Memory B cell (primary cell): ENCODE results near the gene DOCK1.

Experiments
- ATAC-seq: fragments of 150-1000 bp; cut with Tn5 transposase; 2 replicates; pipeline ENCODE4 v1.10.0; 2021; ENCODE audit warnings: low read depth, mild to moderate bottlenecking, moderate library complexity
- DNase-seq, 2 donors: peaks; one replicate each; pipeline ENCODE4 v3.0.0; 2022; ENCODE audit warnings: low spot score in 2 of 2
- H3K27ac Mint-ChIP-seq: one replicate; pipeline ENCODE4 v1.8.0; 2022; ENCODE audit warnings: mild to moderate bottlenecking, moderate library complexity, mixed read lengths
- H3K27me3 Mint-ChIP-seq: one replicate; pipeline ENCODE4 v1.8.0; 2022; ENCODE audit warnings: mixed read lengths
- H3K36me3 Mint-ChIP-seq: one replicate; pipeline ENCODE4 v1.8.0; 2022; ENCODE audit warnings: mild to moderate bottlenecking, mixed read lengths
- H3K4me1 Mint-ChIP-seq: one replicate; pipeline ENCODE4 v1.8.0; 2022; ENCODE audit warnings: mixed read lengths
- H3K4me3 Mint-ChIP-seq: one replicate; pipeline ENCODE4 v1.8.0; 2022; ENCODE audit warnings: mild to moderate bottlenecking, moderate library complexity, mixed read lengths
- H3K9me3 Mint-ChIP-seq: one replicate; pipeline ENCODE4 v1.8.0; 2022; ENCODE audit warnings: mixed read lengths

Gene DOCK1

DNA sequence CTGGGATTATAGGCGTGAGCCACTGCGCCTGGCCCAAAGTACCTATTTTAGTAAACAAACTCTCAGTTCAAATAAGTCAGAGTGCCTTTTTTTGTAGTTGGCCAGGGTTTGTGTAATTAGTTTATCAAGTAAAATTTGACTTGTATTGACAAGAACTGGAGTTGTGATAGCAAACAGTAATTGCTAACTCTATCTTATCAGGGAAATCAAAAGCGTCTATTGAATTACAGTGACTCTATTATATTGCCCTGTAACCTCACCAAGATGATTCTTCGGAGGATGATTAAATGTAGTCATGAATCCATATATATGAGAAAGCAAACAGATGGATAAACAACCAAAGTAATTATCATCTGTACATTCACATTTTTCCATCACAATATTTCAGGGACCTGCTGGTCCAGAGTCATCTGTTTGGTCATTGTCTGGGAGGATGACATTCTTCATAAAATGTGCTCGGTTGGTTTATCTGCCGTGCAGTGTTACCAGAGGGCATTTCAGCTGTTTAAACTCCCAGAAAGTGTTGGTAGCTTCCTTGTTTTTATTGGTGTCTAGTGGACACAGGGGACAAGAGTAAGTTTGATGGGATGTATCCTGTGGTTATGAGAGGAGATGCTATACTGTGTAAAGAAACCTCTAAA lies 35.6 kb downstream of the DOCK1 start:
- no peaks in the 10 kb centered on the region for H3K27me3 Mint-ChIP-seq
- ATAC-seq (no peak), DNase-seq (no peak)
- no peak overlapping the region for H3K27ac Mint-ChIP-seq
- H3K9me3 Mint-ChIP-seq, result peaks cover 11% of the 10 kb centered on the region
- no peaks in the 10 kb centered on the region for H3K4me1 Mint-ChIP-seq
- no peaks in the 10 kb centered on the region for H3K36me3 Mint-ChIP-seq
- no peak overlapping the region for H3K4me3 Mint-ChIP-seq

DNA sequence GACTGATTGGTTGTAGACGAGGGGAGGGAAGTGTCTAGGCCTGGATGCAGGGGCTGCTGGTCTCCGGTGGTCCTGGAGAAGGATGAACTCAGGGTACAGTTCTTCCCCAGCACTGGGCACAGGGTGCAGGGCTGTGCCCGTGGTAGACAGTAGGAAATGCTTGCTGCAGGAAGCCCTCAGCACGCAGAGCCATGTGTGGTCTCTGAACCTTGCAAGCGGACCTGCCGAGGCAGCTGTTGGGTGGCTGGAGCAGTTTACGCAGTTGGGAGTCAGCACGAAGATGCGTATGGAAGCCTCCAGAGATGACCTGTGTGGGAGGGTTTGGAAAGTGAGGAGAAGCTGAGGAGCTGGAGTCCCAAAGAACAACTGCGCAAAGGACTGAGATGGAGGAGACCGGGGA lies 39.0 kb downstream of the DOCK1 start:
- Mint-ChIP-seq H3K9me3 (peaks cover 7% of the 10 kb centered on the region), H3K4me3 (no peak overlapping the region), H3K4me1 (no peaks in the 10 kb centered on the region), H3K36me3 (no peaks in the 10 kb centered on the region), H3K27me3 (no peaks in the 10 kb centered on the region), H3K27ac (no peak overlapping the region)
- ATAC-seq (no peak), DNase-seq (no peak)

DNA sequence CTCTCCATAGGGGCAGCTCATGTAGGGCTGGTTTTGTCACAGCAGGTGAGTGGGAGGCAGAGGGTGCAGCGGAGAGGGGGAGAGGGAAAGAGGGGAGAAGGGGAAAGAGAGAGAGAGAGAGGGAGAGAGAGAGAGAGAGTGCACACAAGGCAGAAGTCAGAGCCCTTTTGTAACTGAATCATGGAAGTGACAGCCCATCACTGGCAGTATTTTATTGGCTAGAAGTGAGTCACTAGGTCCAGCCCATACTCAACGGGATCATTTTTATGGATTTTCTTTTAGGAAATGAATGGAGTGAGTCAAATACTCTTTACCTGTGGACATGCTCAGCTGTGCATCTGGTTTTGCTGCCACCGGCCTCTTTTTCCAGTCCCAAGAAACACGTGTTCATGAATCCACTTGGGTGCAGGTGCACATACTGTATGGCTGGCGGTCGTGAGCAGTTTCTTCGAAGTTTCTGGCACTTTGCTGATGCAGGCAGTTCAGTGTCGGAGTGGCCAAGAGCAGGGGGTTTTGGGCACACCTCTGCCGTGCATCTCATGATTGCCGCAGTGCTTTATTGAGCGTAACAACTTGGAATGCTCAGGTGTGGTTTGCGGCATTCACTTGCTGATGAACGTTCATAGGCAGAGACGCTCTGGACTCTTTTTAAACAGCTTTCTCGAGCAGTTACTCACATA lies 40.3 kb downstream of the DOCK1 start:
- no peak for ATAC-seq
- H3K4me3 Mint-ChIP-seq, result no peak overlapping the region
- no peaks in the 10 kb centered on the region for H3K36me3 Mint-ChIP-seq
- no peak overlapping the region for H3K27ac Mint-ChIP-seq
- H3K27me3 Mint-ChIP-seq, result no peaks in the 10 kb centered on the region
- H3K9me3 Mint-ChIP-seq, result peaks cover 7% of the 10 kb centered on the region
- DNase-seq, result no peak
- H3K4me1 Mint-ChIP-seq, result no peaks in the 10 kb centered on the region

DNA sequence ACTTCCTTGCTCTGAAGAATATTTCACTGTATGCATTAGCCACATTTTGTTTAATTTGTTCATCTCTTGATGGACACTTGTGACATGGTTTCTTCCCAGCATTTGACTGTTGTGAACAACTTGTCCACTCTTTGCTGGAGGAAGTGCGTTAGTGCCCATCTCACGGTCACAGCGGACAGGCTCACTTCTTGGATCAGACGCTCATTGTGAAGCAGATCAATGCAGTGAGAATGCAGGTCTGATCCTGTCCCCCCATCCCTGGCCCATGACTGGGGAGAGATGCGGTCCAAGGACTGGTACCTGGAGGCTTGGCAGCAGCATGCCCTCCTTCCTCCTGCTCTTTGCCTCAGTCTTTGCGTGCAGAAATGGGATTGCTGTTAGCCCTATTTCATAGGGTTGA lies 41.5 kb downstream of the DOCK1 start:
- Mint-ChIP-seq H3K36me3 (no peaks in the 10 kb centered on the region), H3K27me3 (no peaks in the 10 kb centered on the region), H3K27ac (no peak overlapping the region), H3K4me3 (no peak overlapping the region), H3K4me1 (no peaks in the 10 kb centered on the region), H3K9me3 (peaks cover 7% of the 10 kb centered on the region)
- ATAC-seq (no peak), DNase-seq (no peak)

DNA sequence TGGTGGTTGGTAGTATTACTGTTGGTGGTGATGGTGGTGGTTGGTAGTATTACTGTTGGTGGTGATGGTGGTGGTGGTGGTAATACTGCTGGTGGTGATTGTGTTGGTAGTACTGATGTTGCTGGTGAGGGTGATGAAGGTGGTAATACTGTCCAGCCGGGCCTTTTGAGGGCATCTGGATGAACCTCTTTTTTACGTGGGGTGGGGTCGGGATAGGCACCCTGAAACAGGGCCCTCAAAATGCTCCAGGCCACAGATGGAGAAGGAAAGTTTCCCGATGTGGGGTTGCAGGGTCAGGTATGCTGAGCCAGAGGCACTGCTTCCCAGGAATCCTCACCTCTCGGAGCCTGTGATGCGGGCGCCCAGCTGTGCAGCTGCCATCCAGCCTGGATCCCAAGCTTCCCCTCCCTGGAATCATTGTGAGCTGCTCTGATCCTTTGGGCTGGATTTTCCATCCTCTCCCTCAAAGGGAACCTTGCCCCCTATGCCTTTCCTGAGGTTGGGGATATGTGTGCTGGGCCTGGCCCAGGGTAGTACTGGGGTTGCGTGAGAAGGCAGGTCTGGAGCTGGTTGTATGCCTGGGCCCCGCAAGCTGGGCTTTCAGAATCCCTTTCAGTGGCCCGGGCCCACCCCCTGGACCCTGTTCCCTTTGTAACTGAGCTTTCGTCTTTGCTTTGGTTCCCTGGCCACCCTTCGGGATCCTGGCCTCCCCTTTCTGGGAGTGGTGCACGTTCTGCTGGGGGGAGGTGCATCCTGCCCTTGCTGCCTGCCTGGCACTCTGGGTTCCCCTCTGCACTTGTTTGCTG lies 43.3 kb downstream of the DOCK1 start:
- no peak for DNase-seq
- no peak for ATAC-seq
- no peaks in the 10 kb centered on the region for H3K27me3 Mint-ChIP-seq
- no peak overlapping the region for H3K4me3 Mint-ChIP-seq
- H3K27ac Mint-ChIP-seq, result no peak overlapping the region
- no peaks in the 10 kb centered on the region for H3K36me3 Mint-ChIP-seq
- H3K9me3 Mint-ChIP-seq, result peaks cover 4% of the 10 kb centered on the region
- H3K4me1 Mint-ChIP-seq, result no peaks in the 10 kb centered on the region

DNA sequence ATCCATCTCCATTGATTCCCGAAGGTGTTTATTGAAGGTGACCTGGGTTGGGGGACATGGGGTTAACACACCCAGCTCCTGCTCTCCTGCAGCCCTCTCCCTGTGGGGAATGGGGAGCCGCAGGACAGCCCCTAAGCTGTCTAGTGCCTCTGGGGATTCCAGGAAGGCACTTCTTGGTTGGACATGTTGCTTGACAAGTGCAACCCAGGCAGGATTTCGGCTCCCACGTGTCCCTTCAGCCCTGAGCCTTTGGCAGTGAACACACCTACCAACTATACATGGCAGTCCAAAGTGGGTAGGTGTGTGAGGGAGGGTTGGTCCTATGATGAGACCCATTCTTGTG lies 43.9 kb downstream of the DOCK1 start:
- H3K27ac Mint-ChIP-seq, result no peak overlapping the region
- no peaks in the 10 kb centered on the region for H3K4me1 Mint-ChIP-seq
- DNase-seq (no peak), ATAC-seq (no peak)
- peaks cover 3% of the 10 kb centered on the region for H3K9me3 Mint-ChIP-seq
- no peak overlapping the region for H3K4me3 Mint-ChIP-seq
- no peaks in the 10 kb centered on the region for H3K36me3 Mint-ChIP-seq
- no peaks in the 10 kb centered on the region for H3K27me3 Mint-ChIP-seq

DNA sequence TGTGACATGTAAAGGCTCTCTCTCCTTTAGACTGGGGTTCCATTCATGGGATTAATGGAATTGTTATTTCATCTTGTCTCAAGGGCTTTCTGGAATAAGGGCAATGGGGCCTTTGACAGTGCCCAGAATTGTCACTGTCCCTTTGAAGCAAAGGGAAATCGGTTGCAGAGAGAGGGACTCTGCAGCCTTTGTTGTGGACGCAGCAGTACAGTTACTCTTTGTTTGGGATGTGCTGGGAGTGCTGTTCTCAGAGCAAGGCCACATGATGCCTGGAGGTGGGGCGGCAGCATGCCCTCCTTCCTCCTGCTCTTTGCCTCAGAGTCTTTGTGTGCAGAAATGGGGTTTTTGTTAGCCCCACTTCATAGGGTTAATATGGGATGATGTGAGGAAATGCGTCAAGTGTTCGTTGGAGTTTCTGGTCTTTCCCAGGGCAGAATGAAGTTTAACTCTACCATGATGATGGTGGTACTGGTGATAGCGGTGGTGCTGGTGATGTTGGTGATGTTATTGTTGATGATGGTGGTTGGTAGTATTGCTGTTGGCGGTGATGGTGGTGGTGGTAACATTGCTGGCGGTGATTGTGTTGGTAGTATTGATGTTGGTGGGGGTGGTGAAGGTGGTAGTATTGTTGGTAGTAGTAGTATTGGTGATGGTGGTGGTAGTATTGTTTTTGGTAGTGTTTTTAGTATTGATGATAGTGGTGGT lies 45.3 kb downstream of the DOCK1 start:
- Mint-ChIP-seq H3K9me3 (no peaks in the 10 kb centered on the region), H3K4me1 (no peaks in the 10 kb centered on the region), H3K4me3 (no peak overlapping the region), H3K27me3 (no peaks in the 10 kb centered on the region), H3K36me3 (no peaks in the 10 kb centered on the region), H3K27ac (no peak overlapping the region)
- DNase-seq (no peak), ATAC-seq (no peak)

DNA sequence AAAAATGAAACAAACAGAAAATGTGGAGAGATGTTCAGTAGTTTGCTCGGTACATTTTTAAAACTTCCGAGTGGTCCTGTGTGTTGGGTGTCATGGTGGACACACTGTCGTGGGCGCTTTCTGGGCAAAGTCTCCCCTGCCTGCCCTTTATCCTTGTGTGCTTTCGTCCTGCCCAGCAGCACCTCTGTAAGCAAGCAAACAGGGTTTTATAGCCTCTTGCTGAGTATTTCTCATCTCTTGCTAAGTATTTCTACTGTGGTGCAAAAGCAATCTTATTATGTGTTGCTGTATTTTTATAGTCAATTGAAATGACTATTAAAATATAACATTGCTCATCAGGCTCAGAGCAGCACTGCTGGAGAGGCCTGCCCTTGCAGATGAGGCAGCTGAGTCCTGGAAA lies 48.7 kb downstream of the DOCK1 start:
- no peak for ATAC-seq
- H3K27ac Mint-ChIP-seq, result no peak overlapping the region

DNA sequence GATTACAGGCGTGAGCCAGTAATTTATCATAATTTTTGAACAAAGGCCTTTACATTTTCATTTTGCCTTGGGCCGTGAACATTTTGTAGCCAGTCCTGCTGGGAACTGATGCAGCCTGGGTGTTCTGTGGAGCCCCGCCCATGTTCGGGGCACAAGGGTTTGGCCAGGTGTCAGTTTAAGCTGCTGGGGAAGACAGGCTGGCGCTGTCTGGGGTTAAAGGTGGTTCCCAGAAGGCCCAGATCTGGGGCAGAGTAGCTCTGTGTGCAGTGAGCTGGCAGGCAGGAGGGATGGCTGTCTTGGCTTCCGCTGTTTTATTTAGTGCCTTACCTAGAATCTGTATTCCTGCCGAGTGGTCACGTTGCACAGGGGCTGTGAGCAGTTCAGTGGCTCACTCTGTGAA lies 50.2 kb downstream of the DOCK1 start:
- H3K27ac Mint-ChIP-seq, result no peak overlapping the region
- no peak for DNase-seq
- no peak overlapping the region for H3K4me3 Mint-ChIP-seq
- H3K9me3 Mint-ChIP-seq, result no peaks in the 10 kb centered on the region
- no peaks in the 10 kb centered on the region for H3K36me3 Mint-ChIP-seq
- no peak for ATAC-seq
- no peaks in the 10 kb centered on the region for H3K27me3 Mint-ChIP-seq
- H3K4me1 Mint-ChIP-seq, result no peaks in the 10 kb centered on the region

More for the DNA sequence above, 48.7 kb downstream of the DOCK1 start:
- no peak overlapping the region for H3K4me3 Mint-ChIP-seq
- no peaks in the 10 kb centered on the region for H3K36me3 Mint-ChIP-seq
- DNase-seq, result no peak
- H3K9me3 Mint-ChIP-seq, result no peaks in the 10 kb centered on the region
- H3K27me3 Mint-ChIP-seq, result no peaks in the 10 kb centered on the region
- no peaks in the 10 kb centered on the region for H3K4me1 Mint-ChIP-seq

DNA sequence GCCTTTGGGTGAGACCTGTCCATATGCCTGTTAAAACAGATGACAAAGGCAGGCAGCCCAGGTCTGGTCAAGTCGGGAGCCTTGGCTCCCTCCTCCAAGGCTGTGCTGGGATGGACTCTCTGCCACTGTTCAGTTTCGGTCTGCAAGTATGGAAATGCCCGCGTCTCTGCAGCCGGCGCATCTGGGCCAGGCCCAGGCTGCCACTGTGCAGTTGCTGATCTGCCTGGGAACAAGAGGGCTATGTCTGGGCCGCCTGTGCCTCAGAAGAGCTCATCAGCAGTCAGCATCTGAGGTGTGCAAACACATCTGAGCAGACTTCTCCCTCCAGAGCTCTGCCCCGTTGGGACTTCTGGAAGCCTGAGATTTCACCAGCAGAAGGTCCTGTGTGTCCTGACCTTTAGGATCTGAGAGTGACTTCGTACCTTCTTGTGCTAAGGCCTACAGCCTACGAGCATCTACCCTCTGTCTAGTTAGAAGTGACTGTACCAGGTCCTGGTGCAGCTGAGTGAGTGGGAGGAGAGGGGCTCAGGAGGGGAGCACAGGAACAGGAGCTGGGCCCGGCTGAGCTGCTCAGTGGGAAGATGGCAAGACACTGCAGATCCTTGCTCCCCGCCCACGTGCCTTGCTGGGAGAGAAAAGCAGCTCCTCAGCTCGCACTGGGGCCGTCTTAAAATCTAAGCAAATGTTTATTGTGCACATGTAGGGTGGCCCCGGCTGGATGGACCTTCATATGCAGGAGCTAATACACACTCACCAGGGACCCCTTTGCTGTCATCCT lies 50.9 kb downstream of the DOCK1 start:
- Mint-ChIP-seq H3K9me3 (no peaks in the 10 kb centered on the region), H3K4me1 (no peaks in the 10 kb centered on the region), H3K27me3 (no peaks in the 10 kb centered on the region), H3K4me3 (no peak overlapping the region), H3K36me3 (no peaks in the 10 kb centered on the region), H3K27ac (no peak overlapping the region)
- ATAC-seq (no peak), DNase-seq (no peak)

DNA sequence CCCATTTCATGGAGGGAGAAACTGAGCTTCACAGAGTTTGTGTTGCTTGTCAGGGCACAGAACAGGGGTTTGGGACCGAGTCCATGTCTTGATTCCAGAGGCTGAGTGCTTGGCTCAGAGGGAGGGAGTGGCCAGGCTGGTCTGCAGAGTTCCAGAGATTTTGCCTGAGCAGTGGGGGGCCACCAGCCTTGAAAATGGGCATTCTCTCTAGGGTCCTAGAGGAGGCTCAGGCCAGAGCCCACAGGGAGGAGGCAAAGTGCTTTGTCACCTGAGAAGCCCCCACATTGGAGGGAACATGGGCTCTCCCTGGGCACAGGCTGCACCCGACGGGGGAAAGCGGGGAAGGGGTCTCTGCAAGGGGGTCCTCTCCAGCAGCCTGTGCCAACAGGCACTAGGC lies 51.5 kb downstream of the DOCK1 start:
- H3K4me1 Mint-ChIP-seq, result peaks cover 4% of the 10 kb centered on the region
- no peak overlapping the region for H3K27ac Mint-ChIP-seq
- no peak overlapping the region for H3K4me3 Mint-ChIP-seq
- no peaks in the 10 kb centered on the region for H3K9me3 Mint-ChIP-seq
- H3K36me3 Mint-ChIP-seq, result no peaks in the 10 kb centered on the region
- DNase-seq (no peak), ATAC-seq (no peak)
- no peaks in the 10 kb centered on the region for H3K27me3 Mint-ChIP-seq

DNA sequence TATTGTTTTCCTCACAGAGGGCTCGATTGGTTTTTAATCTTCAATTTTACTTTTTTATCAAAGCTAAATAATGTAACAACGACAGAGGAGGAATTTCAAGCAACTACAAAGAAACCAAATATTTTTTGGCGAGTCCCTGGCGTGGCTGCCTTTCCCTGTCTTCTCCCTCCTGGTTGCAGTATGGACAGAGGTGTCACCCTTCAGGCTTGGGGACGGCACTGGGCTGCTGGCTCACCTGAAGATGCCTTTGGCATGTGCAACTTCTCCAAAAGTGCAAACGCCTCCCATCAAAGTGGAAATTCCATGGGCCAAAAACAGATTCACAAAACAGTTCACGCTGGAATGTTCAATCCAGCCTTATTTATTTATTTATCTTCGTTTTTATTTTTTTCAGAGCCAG lies 51.9 kb downstream of the DOCK1 start:
- no peak for ATAC-seq
- no peaks in the 10 kb centered on the region for H3K36me3 Mint-ChIP-seq
- H3K4me3 Mint-ChIP-seq, result no peak overlapping the region
- H3K27me3 Mint-ChIP-seq, result no peaks in the 10 kb centered on the region
- H3K9me3 Mint-ChIP-seq, result no peaks in the 10 kb centered on the region
- H3K4me1 Mint-ChIP-seq, result peaks cover 4% of the 10 kb centered on the region
- H3K27ac Mint-ChIP-seq, result no peak overlapping the region
- no peak for DNase-seq

DNA sequence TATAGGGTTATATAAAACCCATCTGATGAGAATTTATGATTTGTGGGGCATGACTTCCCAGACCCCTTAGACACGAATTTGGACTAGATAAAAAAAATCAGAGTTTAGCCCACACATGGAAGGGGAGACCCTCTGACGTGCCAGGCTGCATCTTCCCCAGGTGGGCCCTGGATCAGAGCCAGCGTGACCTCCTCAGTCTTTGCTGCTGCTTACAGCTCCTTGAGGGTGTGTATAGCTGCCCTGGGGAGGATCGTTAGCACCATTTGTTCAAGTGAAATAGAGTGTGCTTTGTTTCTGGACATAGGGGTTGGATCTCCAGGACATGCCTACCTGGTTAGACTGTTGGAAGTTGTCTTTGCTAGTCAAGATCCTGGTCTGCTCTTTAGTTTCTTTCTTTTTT lies 54.2 kb downstream of the DOCK1 start:
- no peaks in the 10 kb centered on the region for H3K27me3 Mint-ChIP-seq
- DNase-seq, result no peak
- no peak overlapping the region for H3K4me3 Mint-ChIP-seq

More for the DNA sequence above, 54.2 kb downstream of the DOCK1 start:
- H3K27ac Mint-ChIP-seq, result no peak overlapping the region
- peaks cover 2% of the 10 kb centered on the region for H3K9me3 Mint-ChIP-seq
- no peak for ATAC-seq
- H3K4me1 Mint-ChIP-seq, result peaks cover 4% of the 10 kb centered on the region
- no peaks in the 10 kb centered on the region for H3K36me3 Mint-ChIP-seq
